GM12878 (cell line): ENCODE measurements around the gene ACVR1.

Experiments used
- EZH2 ChIP-seq: IDR thresholded peaks from 2 replicates; pipeline ENCODE4 v1.6.1; 2012; ENCODE audit warnings: low read depth, mild to moderate bottlenecking, control low read depth, inconsistent platforms, low read length, borderline replicate concordance; ENCODE audit not compliant: control insufficient read depth
- TAF1 ChIP-seq: IDR thresholded peaks from 2 replicates; pipeline ENCODE4 v1.6.1; 2011; ENCODE audit warnings: mild to moderate bottlenecking, low read depth, low read length, borderline replicate concordance
- TF ChIP-seq, protein P1 (sequence below): IDR thresholded peaks from 2 replicates; pipeline ENCODE4 v1.6.1; 2012; ENCODE audit warnings: low read depth, low read length, improper control_type of control experiment
- TF ChIP-seq, protein P2 (sequence below), 3 experiments: IDR thresholded peaks in 2 of 3; conservative IDR thresholded peaks in 1 of 3; 2 replicates each; pipeline ENCODE4 v1.5.1; 2011; ENCODE audit warnings: low read depth in 3 of 3, low read length in 3 of 3, mild to moderate bottlenecking in 3 of 3, control low read depth in 2 of 3, moderate library complexity in 2 of 3, inconsistent platforms in 1 of 3, mixed read lengths in 1 of 3; ENCODE audit not compliant: control insufficient read depth in 2 of 3, insufficient read depth in 1 of 3; ENCODE audit errors: extremely low read depth in 1 of 3
- TF ChIP-seq, protein P3 (sequence below): IDR thresholded peaks from 2 replicates; pipeline ENCODE4 v1.6.1; 2011; ENCODE audit warnings: low read depth, mild to moderate bottlenecking, low read length, moderate library complexity, borderline replicate concordance; ENCODE audit errors: extremely low read depth

DNA sequence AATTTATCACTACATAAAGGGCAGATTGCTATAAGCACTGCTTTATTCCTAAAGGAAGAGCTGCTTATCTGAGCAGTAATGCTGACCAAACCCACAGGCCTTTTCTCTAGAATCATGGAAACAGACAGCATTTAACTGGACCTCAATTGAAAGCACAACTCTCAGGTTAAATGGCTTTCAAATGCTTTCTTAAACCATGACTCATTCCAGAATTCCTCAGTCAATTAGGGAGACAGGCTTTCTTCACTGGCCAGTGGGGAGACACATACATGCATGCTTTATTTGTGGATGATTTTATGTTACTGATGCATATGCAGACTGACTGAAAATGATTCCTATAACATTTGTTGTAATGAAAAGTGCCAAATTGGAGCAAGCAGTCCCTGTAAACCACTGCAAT is 114.6 kb downstream of the ACVR1 start:
- TF ChIP-seq EZH2: no peak
- TF ChIP-seq, protein P1, sequence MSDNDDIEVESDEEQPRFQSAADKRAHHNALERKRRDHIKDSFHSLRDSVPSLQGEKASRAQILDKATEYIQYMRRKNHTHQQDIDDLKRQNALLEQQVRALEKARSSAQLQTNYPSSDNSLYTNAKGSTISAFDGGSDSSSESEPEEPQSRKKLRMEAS: no peak
- TF ChIP-seq, protein P2, sequence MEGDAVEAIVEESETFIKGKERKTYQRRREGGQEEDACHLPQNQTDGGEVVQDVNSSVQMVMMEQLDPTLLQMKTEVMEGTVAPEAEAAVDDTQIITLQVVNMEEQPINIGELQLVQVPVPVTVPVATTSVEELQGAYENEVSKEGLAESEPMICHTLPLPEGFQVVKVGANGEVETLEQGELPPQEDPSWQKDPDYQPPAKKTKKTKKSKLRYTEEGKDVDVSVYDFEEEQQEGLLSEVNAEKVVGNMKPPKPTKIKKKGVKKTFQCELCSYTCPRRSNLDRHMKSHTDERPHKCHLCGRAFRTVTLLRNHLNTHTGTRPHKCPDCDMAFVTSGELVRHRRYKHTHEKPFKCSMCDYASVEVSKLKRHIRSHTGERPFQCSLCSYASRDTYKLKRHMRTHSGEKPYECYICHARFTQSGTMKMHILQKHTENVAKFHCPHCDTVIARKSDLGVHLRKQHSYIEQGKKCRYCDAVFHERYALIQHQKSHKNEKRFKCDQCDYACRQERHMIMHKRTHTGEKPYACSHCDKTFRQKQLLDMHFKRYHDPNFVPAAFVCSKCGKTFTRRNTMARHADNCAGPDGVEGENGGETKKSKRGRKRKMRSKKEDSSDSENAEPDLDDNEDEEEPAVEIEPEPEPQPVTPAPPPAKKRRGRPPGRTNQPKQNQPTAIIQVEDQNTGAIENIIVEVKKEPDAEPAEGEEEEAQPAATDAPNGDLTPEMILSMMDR (IDR thresholded peaks at IDR 0.05 in 2 of 3, conservative IDR thresholded peaks at IDR 0.05 in 1 of 3; ENCODE audit: control insufficient read depth in 2 of 3, extremely low read depth in 1 of 3, insufficient read depth in 1 of 3, low read depth in 3 of 3, low read length in 3 of 3): no peak
- TF ChIP-seq TAF1: no peak
- TF ChIP-seq, protein P3, sequence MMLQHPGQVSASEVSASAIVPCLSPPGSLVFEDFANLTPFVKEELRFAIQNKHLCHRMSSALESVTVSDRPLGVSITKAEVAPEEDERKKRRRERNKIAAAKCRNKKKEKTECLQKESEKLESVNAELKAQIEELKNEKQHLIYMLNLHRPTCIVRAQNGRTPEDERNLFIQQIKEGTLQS: no peak
